Liver (tissue), 3 donors: ENCODE results near the gene TRMT11.

Source experiments
- EGR1 ChIP-seq, 2 donors: IDR thresholded peaks; 2 replicates each; pipeline ENCODE4 v1.6.1; 2016 to 2018; ENCODE audit warnings: antibody characterized with exemption in 2 of 2, low read depth in 2 of 2
- GABPA ChIP-seq, 2 donors: IDR thresholded peaks in 1 of 2; conservative IDR thresholded peaks in 1 of 2; 2 replicates each; pipeline ENCODE4 v1.6.1; 2016; ENCODE audit warnings: antibody characterized with exemption in 2 of 2, mild to moderate bottlenecking in 1 of 2, moderate library complexity in 1 of 2
- JUND ChIP-seq, 2 donors: IDR thresholded peaks; 2 replicates each; pipeline ENCODE4 v1.6.1; 2016; ENCODE audit warnings: antibody characterized with exemption in 2 of 2
- NR2F2 ChIP-seq: IDR thresholded peaks from 2 replicates; pipeline ENCODE4 v1.6.1; 2016; ENCODE audit warnings: antibody characterized with exemption
- RAD21 ChIP-seq, 2 donors: IDR thresholded peaks; 2 replicates each; pipeline ENCODE4 v1.6.1; 2016; ENCODE audit warnings: antibody characterized with exemption in 2 of 2, mild to moderate bottlenecking in 2 of 2
- YY1 ChIP-seq: IDR thresholded peaks from 2 replicates; pipeline ENCODE4 v1.6.1; 2016; ENCODE audit warnings: antibody characterized with exemption, mild to moderate bottlenecking
- TF ChIP-seq, protein P1 (sequence below): fragments of 150-350 bp; IDR thresholded peaks from 2 replicates; pipeline ENCODE4 v1.5.1; 2017; ENCODE audit warnings: improper control_type of control experiment, low read depth, low read length; ENCODE audit not compliant: missing input control
- TF ChIP-seq, protein P2 (sequence below): IDR thresholded peaks from 2 replicates; pipeline ENCODE4 v1.6.1; 2016; ENCODE audit warnings: antibody characterized with exemption
- TF ChIP-seq, protein P3 (sequence below): IDR thresholded peaks from 2 replicates; pipeline ENCODE4 v1.6.1; 2016; ENCODE audit warnings: antibody characterized with exemption
- TF ChIP-seq, protein P4 (sequence below): IDR thresholded peaks from 2 replicates; pipeline ENCODE4 v1.6.1; 2016; ENCODE audit warnings: antibody characterized with exemption, mild to moderate bottlenecking
- donor health status: healthy.
- donor health status: healthy.

DNA sequence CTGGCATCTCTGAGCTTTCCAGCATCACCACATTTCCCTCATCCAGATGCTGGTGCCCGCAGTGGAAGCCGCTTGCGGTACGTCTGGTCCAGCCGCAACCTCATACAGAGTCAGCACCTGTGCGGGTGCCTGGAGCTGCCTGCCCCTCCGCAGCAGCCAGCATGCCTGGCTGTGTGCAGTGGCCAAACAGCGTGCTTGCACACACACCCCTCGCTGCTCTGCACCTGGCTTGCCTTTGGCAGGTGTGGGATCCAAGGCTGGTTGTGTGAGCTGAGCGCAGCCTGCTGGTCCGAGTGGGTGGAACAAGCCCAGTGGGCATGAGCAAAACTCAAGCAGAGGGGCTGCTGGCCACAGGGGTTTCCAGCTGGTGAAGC lies 32.9 kb upstream of the TRMT11 start:
- TF ChIP-seq, protein P1, sequence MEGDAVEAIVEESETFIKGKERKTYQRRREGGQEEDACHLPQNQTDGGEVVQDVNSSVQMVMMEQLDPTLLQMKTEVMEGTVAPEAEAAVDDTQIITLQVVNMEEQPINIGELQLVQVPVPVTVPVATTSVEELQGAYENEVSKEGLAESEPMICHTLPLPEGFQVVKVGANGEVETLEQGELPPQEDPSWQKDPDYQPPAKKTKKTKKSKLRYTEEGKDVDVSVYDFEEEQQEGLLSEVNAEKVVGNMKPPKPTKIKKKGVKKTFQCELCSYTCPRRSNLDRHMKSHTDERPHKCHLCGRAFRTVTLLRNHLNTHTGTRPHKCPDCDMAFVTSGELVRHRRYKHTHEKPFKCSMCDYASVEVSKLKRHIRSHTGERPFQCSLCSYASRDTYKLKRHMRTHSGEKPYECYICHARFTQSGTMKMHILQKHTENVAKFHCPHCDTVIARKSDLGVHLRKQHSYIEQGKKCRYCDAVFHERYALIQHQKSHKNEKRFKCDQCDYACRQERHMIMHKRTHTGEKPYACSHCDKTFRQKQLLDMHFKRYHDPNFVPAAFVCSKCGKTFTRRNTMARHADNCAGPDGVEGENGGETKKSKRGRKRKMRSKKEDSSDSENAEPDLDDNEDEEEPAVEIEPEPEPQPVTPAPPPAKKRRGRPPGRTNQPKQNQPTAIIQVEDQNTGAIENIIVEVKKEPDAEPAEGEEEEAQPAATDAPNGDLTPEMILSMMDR = peak; percentile 38
- TF ChIP-seq NR2F2 (no peak), YY1 (no peak), RAD21 (IDR thresholded peaks at IDR 0.05) (peak; percentile 65 to 80), GABPA (IDR thresholded peaks at IDR 0.05 in 1 of 2, conservative IDR thresholded peaks at IDR 0.05 in 1 of 2) (no peak), EGR1 (IDR thresholded peaks at IDR 0.05; ENCODE audit: low read depth in 2 of 2) (no peak), JUND (IDR thresholded peaks at IDR 0.05) (no peak)
- TF ChIP-seq, protein P2, sequence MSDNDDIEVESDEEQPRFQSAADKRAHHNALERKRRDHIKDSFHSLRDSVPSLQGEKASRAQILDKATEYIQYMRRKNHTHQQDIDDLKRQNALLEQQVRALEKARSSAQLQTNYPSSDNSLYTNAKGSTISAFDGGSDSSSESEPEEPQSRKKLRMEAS = no peak
- TF ChIP-seq, protein P3, sequence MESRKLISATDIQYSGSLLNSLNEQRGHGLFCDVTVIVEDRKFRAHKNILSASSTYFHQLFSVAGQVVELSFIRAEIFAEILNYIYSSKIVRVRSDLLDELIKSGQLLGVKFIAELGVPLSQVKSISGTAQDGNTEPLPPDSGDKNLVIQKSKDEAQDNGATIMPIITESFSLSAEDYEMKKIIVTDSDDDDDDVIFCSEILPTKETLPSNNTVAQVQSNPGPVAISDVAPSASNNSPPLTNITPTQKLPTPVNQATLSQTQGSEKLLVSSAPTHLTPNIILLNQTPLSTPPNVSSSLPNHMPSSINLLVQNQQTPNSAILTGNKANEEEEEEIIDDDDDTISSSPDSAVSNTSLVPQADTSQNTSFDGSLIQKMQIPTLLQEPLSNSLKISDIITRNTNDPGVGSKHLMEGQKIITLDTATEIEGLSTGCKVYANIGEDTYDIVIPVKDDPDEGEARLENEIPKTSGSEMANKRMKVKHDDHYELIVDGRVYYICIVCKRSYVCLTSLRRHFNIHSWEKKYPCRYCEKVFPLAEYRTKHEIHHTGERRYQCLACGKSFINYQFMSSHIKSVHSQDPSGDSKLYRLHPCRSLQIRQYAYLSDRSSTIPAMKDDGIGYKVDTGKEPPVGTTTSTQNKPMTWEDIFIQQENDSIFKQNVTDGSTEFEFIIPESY = no peak
- TF ChIP-seq, protein P4, sequence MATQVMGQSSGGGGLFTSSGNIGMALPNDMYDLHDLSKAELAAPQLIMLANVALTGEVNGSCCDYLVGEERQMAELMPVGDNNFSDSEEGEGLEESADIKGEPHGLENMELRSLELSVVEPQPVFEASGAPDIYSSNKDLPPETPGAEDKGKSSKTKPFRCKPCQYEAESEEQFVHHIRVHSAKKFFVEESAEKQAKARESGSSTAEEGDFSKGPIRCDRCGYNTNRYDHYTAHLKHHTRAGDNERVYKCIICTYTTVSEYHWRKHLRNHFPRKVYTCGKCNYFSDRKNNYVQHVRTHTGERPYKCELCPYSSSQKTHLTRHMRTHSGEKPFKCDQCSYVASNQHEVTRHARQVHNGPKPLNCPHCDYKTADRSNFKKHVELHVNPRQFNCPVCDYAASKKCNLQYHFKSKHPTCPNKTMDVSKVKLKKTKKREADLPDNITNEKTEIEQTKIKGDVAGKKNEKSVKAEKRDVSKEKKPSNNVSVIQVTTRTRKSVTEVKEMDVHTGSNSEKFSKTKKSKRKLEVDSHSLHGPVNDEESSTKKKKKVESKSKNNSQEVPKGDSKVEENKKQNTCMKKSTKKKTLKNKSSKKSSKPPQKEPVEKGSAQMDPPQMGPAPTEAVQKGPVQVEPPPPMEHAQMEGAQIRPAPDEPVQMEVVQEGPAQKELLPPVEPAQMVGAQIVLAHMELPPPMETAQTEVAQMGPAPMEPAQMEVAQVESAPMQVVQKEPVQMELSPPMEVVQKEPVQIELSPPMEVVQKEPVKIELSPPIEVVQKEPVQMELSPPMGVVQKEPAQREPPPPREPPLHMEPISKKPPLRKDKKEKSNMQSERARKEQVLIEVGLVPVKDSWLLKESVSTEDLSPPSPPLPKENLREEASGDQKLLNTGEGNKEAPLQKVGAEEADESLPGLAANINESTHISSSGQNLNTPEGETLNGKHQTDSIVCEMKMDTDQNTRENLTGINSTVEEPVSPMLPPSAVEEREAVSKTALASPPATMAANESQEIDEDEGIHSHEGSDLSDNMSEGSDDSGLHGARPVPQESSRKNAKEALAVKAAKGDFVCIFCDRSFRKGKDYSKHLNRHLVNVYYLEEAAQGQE = no peak
